PC-3 (cell line): ENCODE results near the gene MLEC.

ENCODE experiments used
- EZH2 ChIP-seq: fragments of 300-600 bp; sonication (generic); IDR thresholded peaks from one replicate; pipeline ENCODE4 v1.6.1; 2017; ENCODE audit warnings: antibody characterized with exemption, mild to moderate bottlenecking, low read length; ENCODE audit not compliant: unreplicated experiment
- EZH2phosphoT487 ChIP-seq: fragments of 300-600 bp; sonication (generic); IDR thresholded peaks from 2 replicates; pipeline ENCODE4 v1.6.1; 2018; ENCODE audit warnings: mild to moderate bottlenecking, antibody characterized with exemption, low read length, borderline replicate concordance
- TF ChIP-seq, protein P1 (sequence below): fragments of 300-600 bp; sonication (generic); conservative IDR thresholded peaks from 2 replicates; pipeline ENCODE4 v1.5.1; 2017; ENCODE audit warnings: antibody characterized with exemption, low read depth, mild to moderate bottlenecking, low read length

DNA sequence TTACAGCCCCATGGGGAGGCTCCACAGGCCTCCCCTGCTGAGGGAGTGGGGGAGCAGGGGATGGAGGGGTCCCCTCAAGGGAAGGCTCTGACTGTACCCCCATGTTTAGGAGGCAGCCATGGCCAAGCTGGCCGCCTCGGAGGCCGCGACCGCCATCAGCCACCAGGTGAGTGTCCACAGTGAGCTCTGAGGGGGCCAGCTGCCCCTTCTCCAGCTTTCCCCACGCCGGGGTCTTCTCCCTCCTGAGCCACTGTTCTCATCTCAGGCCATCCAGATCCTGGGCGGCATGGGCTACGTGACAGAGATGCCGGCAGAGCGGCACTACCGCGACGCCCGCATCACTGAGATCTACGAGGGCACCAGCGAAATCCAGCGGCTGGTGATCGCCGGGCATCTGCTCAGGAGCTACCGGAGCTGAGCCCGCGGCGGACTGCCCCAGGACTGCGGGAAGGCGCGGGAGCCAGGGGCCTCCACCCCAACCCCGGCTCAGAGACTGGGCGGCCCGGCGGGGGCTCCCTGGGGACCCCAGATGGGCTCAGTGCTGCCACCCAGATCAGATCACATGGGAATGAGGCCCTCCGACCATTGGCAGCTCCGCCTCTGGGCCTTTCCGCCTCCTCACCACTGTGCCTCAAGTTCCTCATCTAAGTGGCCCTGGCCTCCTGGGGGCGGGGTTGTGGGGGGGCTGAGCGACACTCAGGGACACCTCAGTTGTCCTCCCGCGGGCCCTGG lies 52.2 kb downstream of the MLEC start:
- TF ChIP-seq, protein P1, sequence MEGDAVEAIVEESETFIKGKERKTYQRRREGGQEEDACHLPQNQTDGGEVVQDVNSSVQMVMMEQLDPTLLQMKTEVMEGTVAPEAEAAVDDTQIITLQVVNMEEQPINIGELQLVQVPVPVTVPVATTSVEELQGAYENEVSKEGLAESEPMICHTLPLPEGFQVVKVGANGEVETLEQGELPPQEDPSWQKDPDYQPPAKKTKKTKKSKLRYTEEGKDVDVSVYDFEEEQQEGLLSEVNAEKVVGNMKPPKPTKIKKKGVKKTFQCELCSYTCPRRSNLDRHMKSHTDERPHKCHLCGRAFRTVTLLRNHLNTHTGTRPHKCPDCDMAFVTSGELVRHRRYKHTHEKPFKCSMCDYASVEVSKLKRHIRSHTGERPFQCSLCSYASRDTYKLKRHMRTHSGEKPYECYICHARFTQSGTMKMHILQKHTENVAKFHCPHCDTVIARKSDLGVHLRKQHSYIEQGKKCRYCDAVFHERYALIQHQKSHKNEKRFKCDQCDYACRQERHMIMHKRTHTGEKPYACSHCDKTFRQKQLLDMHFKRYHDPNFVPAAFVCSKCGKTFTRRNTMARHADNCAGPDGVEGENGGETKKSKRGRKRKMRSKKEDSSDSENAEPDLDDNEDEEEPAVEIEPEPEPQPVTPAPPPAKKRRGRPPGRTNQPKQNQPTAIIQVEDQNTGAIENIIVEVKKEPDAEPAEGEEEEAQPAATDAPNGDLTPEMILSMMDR = no peak
- TF ChIP-seq EZH2phosphoT487 (no peak), EZH2 (no peak)
